HepG2 (cell line): ENCODE results near the gene SAMD15. TPM values are rescaled to one million over a fixed set of nuclear protein-coding genes. Genes with fewer than 3 reads are reported as not detected.

Experiments
- AHDC1 ChIP-seq: sonication (generic); formaldehyde crosslinking; IDR thresholded peaks from 2 replicates; pipeline ENCODE4 v1.5.1; 2020; ENCODE audit warnings: mild to moderate bottlenecking, missing genetic modification reagents, borderline replicate concordance
- ATF1 ChIP-seq: IDR thresholded peaks from 2 replicates; pipeline ENCODE4 v1.6.1; 2016; ENCODE audit warnings: mild to moderate bottlenecking, control low read depth
- BATF2 ChIP-seq: sonication (generic); formaldehyde crosslinking; IDR thresholded peaks from 2 replicates; pipeline ENCODE4 v1.8.0; 2022; ENCODE audit warnings: mild to moderate bottlenecking, missing genetic modification reagents, moderate library complexity
- E2F5 ChIP-seq: sonication (generic); formaldehyde crosslinking; conservative IDR thresholded peaks from 2 replicates; pipeline ENCODE4 v1.4.0; 2020; ENCODE audit warnings: missing genetic modification reagents
- ELK4 ChIP-seq: sonication (generic); formaldehyde crosslinking; IDR thresholded peaks from 2 replicates; pipeline ENCODE4 v1.9.0; 2021; ENCODE audit warnings: missing genetic modification reagents, borderline replicate concordance
- FOXA1 ChIP-seq, 2 experiments: fragments of 450-650 bp in 1 of 2; sonication (generic) in 1 of 2; formaldehyde crosslinking in 1 of 2; IDR thresholded peaks; 2 replicates each; pipeline versions ENCODE4 v1.4.0 to v1.6.1; 2016 to 2020; ENCODE audit warnings: missing genetic modification reagents in 1 of 2
- GFI1 ChIP-seq: sonication (generic); formaldehyde crosslinking; IDR thresholded peaks from 2 replicates; pipeline ENCODE4 v1.5.0; 2020; ENCODE audit warnings: missing genetic modification reagents, mild to moderate bottlenecking, borderline replicate concordance
- GTF2F1 ChIP-seq: fragments of 150-350 bp; IDR thresholded peaks from 2 replicates; pipeline ENCODE4 v1.6.1; 2014; ENCODE audit warnings: low read length
- MYNN ChIP-seq: sonication (generic); formaldehyde crosslinking; IDR thresholded peaks from 2 replicates; pipeline ENCODE4 v1.4.0; 2020; ENCODE audit warnings: mild to moderate bottlenecking, low read depth, missing genetic modification reagents
- NR2F1 ChIP-seq, 2 experiments: fragments of 450-650 bp in 1 of 2; formaldehyde crosslinking in 1 of 2; IDR thresholded peaks; 2 replicates each; pipeline versions ENCODE4 v1.5.0 to v1.6.1; 2016 to 2020; ENCODE audit warnings: mild to moderate bottlenecking in 1 of 2, missing compliant biosample characterization in 1 of 2, missing genetic modification reagents in 1 of 2, moderate library complexity in 1 of 2
- PAX8 ChIP-seq: sonication (generic); formaldehyde crosslinking; IDR thresholded peaks from 2 replicates; pipeline ENCODE4 v1.8.0; 2022; ENCODE audit warnings: mild to moderate bottlenecking, missing genetic modification reagents, borderline replicate concordance
- RARA ChIP-seq: IDR thresholded peaks from 2 replicates; pipeline ENCODE4 v1.6.1; 2016; ENCODE audit warnings: missing genetic modification reagents, missing compliant biosample characterization
- SOX13 ChIP-seq, 3 experiments: fragments of 450-650 bp in 1 of 3; sonication (generic) in 1 of 3; formaldehyde crosslinking in 1 of 3; IDR thresholded peaks in 2 of 3; conservative IDR thresholded peaks in 1 of 3; 2 replicates each; pipeline versions ENCODE4 v1.5.0 to v1.6.1; 2016 to 2020; ENCODE audit warnings: antibody characterized with exemption in 1 of 3, mild to moderate bottlenecking in 1 of 3, missing compliant biosample characterization in 1 of 3, missing genetic modification reagents in 1 of 3, moderate library complexity in 1 of 3
- SOX6 ChIP-seq, 2 experiments: fragments of 450-650 bp in 1 of 2; sonication (generic) in 1 of 2; formaldehyde crosslinking in 1 of 2; IDR thresholded peaks; 2 replicates each; pipeline versions ENCODE4 v1.4.0 to v1.6.1; 2017 to 2020; ENCODE audit warnings: antibody characterized with exemption in 1 of 2, mild to moderate bottlenecking in 1 of 2, missing genetic modification reagents in 1 of 2
- SP5 ChIP-seq: IDR thresholded peaks from 2 replicates; pipeline ENCODE4 v1.6.1; 2016; ENCODE audit warnings: low read depth, borderline replicate concordance
- ZNF501 ChIP-seq: sonication (generic); formaldehyde crosslinking; IDR thresholded peaks from 2 replicates; pipeline ENCODE4 v1.5.1; 2020; ENCODE audit warnings: mild to moderate bottlenecking, moderate library complexity, missing genetic modification reagents
- ZNF746 ChIP-seq: sonication (generic); formaldehyde crosslinking; IDR thresholded peaks from 2 replicates; pipeline ENCODE4 v1.8.0; 2022; ENCODE audit warnings: mild to moderate bottlenecking, missing genetic modification reagents
- ZNF790 ChIP-seq: sonication (generic); formaldehyde crosslinking; IDR thresholded peaks from 2 replicates; pipeline ENCODE4 v1.8.0; 2022; ENCODE audit warnings: missing genetic modification reagents, mild to moderate bottlenecking, borderline replicate concordance
- polyA plus RNA-seq, 8 experiments: library from polyadenylated mRNA; depleted of rRNA in 3 of 8; stranded (reverse) in 7 of 8; unstranded in 1 of 8; fragments of >200 nt; fragmentation: Illumina TruSeq in 4 of 8; extraction: Trizol in 4 of 8; gene quantifications; 2 replicates each; pipeline versions ENCODE4 v1.2.1 to v1.2.3, GENCODE V29; 2011 to 2016; ENCODE audit warnings: low read depth in 4 of 8, missing spikeins in 1 of 8, mixed read lengths in 1 of 8; ENCODE audit not compliant: insufficient read depth in 1 of 8
- total RNA-seq, 5 experiments: library from RNA; depleted of rRNA; stranded (reverse); fragments of >200 nt; fragmentation: Illumina TruSeq; extraction: Trizol; gene quantifications; 2 replicates each; pipeline ENCODE4 v1.2.3, GENCODE V29; 2016; ENCODE audit warnings: low read depth in 1 of 5
- TF ChIP-seq, protein P1 (sequence below): fragments of 450-650 bp; IDR thresholded peaks from 2 replicates; pipeline ENCODE4 v1.6.1; 2016

The SAMD15 gene
- total and polyA plus RNA-seq, 2 of the 13 experiments (the other 11 are each of a cell fraction or from before 2014, with no cell fraction given), result 0.09 to 1.3 TPM

- no peak for TF ChIP-seq E2F5 (CRISPR knock-in tag)
- TF ChIP-seq, protein P1, sequence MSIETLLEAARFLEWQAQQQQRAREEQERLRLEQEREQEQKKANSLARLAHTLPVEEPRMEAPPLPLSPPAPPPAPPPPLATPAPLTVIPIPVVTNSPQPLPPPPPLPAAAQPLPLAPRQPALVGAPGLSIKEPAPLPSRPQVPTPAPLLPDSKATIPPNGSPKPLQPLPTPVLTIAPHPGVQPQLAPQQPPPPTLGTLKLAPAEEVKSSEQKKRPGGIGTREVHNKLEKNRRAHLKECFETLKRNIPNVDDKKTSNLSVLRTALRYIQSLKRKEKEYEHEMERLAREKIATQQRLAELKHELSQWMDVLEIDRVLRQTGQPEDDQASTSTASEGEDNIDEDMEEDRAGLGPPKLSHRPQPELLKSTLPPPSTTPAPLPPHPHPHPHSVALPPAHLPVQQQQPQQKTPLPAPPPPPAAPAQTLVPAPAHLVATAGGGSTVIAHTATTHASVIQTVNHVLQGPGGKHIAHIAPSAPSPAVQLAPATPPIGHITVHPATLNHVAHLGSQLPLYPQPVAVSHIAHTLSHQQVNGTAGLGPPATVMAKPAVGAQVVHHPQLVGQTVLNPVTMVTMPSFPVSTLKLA, result no peak
- no peak for TF ChIP-seq MYNN
- no peak for TF ChIP-seq ZNF790 (CRISPR knock-in tag)
- TF ChIP-seq FOXA1 (IDR thresholded peaks at IDR 0.05), result no peak
- 0 out of 2 replicates have a peak, but pooled peaks have one; percentile 14 for TF ChIP-seq FOXA1 (CRISPR knock-in tag; IDR thresholded peaks at IDR 0.05)
- TF ChIP-seq RARA (CRISPR knock-in tag), result peak; percentile 41; the same call in 1 of the 2 replicates
- no peak for TF ChIP-seq SOX13 (IDR thresholded peaks at IDR 0.05)
- TF ChIP-seq SOX13 (CRISPR knock-in tag; conservative IDR thresholded peaks at IDR 0.05 in 1 of 2, IDR thresholded peaks at IDR 0.05 in 1 of 2), result peak in 1 of 2 experiments; percentile 38; a peak in 1 of 4 replicates
- TF ChIP-seq ATF1, result no peak
- TF ChIP-seq BATF2 (CRISPR knock-in tag), result no peak
- no peak for TF ChIP-seq ELK4 (CRISPR knock-in tag)
- peak; percentile 26; the same call in 1 of the 2 replicates for TF ChIP-seq AHDC1 (CRISPR knock-in tag)
- no peak for TF ChIP-seq SP5
- no peak for TF ChIP-seq ZNF746 (CRISPR knock-in tag)
- no peak for TF ChIP-seq GTF2F1
- no peak for TF ChIP-seq PAX8
- no peak for TF ChIP-seq GFI1 (CRISPR knock-in tag)
- TF ChIP-seq SOX6 (IDR thresholded peaks at IDR 0.05), result no peak
- TF ChIP-seq SOX6 (CRISPR knock-in tag; IDR thresholded peaks at IDR 0.05), result peak; percentile 66
- peak in 1 of 2 experiments; percentile 38; a peak in 1 of 4 replicates for TF ChIP-seq NR2F1 (CRISPR knock-in tag; IDR thresholded peaks at IDR 0.05)
- no peak for TF ChIP-seq ZNF501 (CRISPR knock-in tag)
Measured at GRCh38 chr14:77346495-77346894, 30.7 kb upstream of the SAMD15 start (continued).
